IMR-90 (cell line): Measurements from ENCODE around the gene SEMA5A.

Experiments
- CEBPB ChIP-seq: IDR thresholded peaks from 2 replicates; pipeline ENCODE4 v1.6.1; 2012; ENCODE audit warnings: low read depth, low read length, improper control_type of control experiment
- MAFK ChIP-seq: IDR thresholded peaks from 2 replicates; pipeline ENCODE4 v1.6.1; 2012; ENCODE audit warnings: low read depth, low read length, improper control_type of control experiment
- MXI1 ChIP-seq: IDR thresholded peaks from 2 replicates; pipeline ENCODE4 v1.6.1; 2012; ENCODE audit warnings: low read depth, mild to moderate bottlenecking, low read length, moderate library complexity, borderline replicate concordance
- NFE2L2 ChIP-seq: fragments of 150-350 bp; IDR thresholded peaks from 2 replicates; pipeline ENCODE4 v1.6.1; 2016; ENCODE audit warnings: low read depth, mild to moderate bottlenecking, low read length
- POLR2A ChIP-seq: IDR thresholded peaks from 2 replicates; pipeline ENCODE4 v1.6.1; 2012; ENCODE audit warnings: mild to moderate bottlenecking, low read depth, low read length
- RAD21 ChIP-seq: IDR thresholded peaks from 2 replicates; pipeline ENCODE4 v1.6.1; 2012; ENCODE audit warnings: low read length, improper control_type of control experiment
- TF ChIP-seq, protein P1 (sequence below): conservative IDR thresholded peaks from 2 replicates; pipeline ENCODE4 v1.5.1; 2012; ENCODE audit warnings: mild to moderate bottlenecking, low read depth, low read length, improper control_type of control experiment

DNA sequence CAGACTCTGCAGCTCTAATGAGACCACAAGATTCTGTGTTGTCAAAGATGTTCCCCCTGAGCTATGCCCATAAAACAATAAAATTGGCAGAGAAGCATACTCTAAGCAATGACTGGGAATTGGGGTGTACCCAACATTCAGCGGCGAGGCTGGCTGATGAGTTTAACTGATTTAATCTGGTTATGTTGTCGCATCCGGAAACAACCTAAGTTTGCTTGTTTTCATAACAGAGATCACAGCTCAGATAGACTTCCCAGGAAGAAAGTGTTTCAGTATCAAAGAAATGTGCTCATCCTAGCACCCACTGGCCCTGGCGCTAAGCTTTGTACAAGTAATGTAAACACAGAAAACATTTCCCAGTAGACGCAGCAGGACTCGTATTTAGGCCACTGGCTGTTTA lies 7.4 kb downstream of the SEMA5A start:
- TF ChIP-seq MXI1 (no peak), RAD21 (no peak), POLR2A (no peak), CEBPB (no peak), MAFK (no peak), NFE2L2 (no peak)
- TF ChIP-seq, protein P1, sequence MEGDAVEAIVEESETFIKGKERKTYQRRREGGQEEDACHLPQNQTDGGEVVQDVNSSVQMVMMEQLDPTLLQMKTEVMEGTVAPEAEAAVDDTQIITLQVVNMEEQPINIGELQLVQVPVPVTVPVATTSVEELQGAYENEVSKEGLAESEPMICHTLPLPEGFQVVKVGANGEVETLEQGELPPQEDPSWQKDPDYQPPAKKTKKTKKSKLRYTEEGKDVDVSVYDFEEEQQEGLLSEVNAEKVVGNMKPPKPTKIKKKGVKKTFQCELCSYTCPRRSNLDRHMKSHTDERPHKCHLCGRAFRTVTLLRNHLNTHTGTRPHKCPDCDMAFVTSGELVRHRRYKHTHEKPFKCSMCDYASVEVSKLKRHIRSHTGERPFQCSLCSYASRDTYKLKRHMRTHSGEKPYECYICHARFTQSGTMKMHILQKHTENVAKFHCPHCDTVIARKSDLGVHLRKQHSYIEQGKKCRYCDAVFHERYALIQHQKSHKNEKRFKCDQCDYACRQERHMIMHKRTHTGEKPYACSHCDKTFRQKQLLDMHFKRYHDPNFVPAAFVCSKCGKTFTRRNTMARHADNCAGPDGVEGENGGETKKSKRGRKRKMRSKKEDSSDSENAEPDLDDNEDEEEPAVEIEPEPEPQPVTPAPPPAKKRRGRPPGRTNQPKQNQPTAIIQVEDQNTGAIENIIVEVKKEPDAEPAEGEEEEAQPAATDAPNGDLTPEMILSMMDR: no peak
